D341Med (cell line): ENCODE measurements around the gene RIC3.
A peak's percentile ranks its signal among the peaks of the same experiment; 100 is the strongest.

Experiments
- DNase-seq: peaks from one replicate; pipeline ENCODE4 v3.0.0; 2012; ENCODE audit warnings: low spot score

The RIC3 gene

GRCh38 chr11:8086571-8086970 is 82.3 kb downstream of the RIC3 start:
- DNase-seq, result no peak

DNA sequence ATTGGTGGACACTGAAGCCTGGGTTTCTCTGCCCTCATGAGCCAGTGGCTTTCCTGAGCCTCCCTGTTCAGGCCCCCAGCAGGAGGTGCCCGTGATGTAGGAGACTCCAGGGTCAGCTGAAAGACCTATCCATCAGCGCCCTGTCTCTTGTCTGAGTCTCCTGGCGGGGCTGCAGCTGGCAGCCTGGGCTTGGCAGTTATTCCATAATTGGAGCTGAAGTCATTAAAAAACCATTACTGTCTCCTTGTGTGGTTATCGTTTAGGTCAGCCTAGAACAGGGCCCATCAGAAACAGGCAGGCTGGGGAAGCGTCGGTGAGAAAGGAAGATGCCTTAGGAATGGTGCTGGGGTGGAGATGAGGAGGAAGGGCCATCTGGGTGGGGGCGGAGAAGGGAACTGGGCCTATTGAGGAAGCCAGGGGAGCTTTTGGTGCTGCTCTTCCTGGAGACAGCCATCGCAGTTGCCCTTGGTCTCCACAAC is 82.8 kb downstream of the RIC3 start:
- DNase-seq, result no peak

- DNase-seq, result no peak
These were observed 83.7 kb downstream of the RIC3 start for GRCh38 chr11:8085011-8085645.

DNA sequence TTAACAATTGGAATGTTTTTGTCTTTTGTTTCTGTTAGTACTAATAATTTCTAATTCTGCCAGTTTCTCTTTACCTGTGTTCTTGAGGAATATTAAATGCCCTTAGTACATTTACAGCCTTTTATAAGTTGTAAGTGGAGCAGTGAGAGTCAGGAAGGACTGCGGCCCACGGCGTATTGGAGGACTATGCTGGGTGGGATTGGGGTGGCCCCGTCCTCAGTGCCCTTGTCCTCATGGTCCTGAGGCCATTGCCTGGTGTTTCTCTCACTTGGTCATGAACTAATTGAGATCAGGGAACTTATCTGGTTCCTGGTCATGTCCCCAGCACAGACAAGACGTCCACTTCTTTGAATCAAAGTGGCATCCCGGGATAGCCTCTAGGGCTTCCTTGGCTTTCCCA is 84.5 kb downstream of the RIC3 start:
- no peak for DNase-seq

DNA sequence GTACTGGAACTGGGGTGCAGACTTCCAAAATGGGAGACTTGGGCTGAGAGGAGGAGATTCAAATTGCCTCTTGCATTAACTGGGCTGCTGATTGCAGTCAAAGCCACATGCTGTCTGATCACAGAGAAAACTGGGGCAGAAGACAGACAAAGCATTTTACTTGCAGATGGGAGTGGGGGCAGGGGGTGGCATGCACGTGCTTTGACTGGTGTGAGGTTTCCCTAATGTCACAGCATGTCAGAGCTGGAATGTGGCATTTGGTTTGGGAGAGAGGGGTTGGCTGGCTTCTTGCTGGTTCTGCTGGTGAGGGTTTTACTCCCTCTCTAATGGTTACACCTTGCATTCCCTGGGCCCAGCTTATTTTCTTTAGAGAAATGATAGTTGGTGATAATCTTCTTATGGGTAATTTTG is 84.9 kb downstream of the RIC3 start:
- no peak for DNase-seq

DNA sequence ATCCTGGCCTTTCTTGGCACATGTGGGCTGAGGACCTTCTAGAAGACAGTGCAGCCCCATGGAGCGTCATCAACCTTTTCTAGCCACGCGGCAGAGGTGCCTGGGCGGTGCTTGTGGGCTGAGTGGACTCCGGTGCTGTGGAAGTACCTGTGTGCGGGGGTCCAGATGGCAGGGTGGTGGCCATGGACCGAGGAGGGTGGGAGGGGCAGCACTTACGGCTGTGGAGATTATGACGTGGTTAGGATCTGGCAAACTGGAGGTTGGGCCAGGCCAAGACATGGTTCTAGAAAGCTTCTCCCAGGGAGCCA is 85.8 kb downstream of the RIC3 start:
- no peak for DNase-seq

- DNase-seq, result no peak
These were observed 86.3 kb downstream of the RIC3 start for GRCh38 chr11:8082391-8083087.

DNA sequence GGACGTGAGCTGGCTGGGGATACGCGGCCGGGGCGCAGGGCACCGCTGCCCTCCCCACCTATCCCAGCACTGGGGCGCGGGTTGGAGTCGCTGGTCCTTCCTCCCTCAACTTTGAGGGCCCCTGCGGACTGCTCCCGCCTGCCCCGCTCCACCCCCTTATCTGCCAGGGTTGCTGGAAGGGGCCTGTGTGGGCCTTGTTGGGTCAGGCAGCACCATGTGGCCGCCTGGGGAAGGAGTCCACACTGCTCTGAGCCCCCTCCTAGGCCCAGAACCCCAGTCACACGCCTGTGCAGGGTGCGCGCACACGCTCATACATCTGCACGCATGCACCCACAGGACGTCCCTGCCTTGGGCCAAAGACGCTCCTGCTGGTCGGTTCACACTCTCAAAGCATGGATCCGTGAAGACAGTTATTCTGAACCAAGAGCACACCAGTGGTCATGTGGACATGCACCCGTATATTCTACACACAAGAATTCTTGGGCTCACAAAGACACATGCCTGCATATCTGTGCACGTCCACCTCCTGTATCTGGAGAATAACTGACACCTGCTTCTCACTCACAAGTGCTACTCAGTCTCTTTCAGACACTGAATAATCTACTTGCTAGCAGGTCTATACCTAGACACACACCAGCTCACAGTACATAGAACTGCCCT is 87.1 kb downstream of the RIC3 start:
- DNase-seq, result no peak

DNA sequence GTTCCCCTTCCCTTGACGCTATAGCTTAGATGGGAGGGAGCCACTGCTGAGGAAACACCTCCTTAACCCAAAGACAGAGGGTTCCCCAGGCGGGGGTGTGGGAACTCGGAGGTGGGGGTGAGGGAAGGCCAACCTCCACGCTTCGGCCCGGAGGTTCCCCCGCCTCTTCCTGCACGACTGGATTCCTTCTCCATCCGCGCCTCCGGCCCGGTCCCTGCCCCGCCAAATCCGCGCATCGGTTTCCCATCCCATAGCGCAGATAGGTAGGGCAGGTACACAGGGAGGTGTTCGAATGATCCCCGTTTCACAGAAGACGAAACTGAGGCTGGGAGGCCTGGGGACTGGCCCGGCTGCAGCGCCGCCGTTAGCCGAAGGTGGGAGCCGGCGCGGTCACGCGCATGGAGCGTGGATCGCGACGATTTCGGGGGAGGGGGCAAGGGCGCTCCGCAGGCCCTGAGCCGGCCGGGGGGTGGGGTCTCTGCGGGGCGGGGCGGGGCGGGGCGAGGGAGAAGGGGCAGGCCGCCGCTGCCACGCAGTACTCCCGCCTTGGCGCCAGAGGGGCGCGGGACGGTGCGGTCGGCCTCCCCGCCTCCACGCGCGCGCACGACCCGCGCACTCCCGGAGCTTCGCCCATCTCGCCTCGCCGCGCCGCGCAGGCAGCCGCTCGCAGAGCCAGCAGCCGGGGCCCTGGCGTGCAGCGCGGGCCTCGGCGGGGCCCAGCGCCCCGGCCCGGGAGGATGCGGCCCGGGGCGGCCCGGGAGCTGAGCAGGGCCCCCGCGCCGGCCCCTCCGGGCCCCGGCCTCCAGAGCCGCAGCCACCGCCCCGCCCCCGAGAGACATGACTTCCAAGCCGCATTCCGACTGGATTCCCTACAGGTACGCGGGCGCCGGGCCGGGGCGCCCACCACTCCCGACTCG is 87.9 kb downstream of the RIC3 start, which contains the start of gene TUB:
Gene TUB (plus strand): TSS at position 538 of the 917 bp plus-strand sequence. CDS start 300 bp downstream, at position 838.
- peak; percentile 86 for DNase-seq

GRCh38 chr11:8080069-8080670 is 88.7 kb downstream of the RIC3 start:
- DNase-seq, result no peak

DNA sequence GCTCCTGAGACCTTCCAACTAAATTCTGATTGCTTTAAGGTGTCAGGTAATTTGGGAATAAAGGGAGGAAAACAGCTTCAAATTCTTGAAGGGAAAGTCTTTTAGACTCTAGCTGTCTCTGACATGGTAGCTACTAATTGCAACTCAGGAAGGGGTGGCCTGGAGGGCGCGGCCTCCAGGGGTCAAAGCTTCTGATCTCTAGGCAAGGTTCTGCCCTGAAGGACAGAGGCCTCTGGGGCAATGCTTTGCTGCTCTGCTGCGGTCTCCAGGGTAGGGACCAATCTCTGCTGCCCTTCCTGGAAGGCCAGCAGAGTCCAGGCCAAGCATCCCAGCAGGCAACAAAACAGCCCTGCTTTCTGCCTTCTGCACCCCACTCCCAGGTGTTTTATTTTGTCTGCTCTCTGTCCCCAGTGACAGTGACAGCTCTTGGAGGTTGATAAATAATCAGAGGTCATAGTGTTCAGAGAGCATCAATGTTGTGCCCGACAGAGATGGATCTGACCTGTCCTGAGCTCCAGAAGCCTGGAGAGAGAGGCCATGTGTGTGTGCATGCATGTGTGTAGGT is 89.6 kb downstream of the RIC3 start:
- DNase-seq, result no peak

GRCh38 chr11:8075119-8075726 is 93.6 kb downstream of the RIC3 start:
- no peak for DNase-seq

- no peak for DNase-seq
These were observed 96.9 kb downstream of the RIC3 start for GRCh38 chr11:8071616-8072581.

DNA sequence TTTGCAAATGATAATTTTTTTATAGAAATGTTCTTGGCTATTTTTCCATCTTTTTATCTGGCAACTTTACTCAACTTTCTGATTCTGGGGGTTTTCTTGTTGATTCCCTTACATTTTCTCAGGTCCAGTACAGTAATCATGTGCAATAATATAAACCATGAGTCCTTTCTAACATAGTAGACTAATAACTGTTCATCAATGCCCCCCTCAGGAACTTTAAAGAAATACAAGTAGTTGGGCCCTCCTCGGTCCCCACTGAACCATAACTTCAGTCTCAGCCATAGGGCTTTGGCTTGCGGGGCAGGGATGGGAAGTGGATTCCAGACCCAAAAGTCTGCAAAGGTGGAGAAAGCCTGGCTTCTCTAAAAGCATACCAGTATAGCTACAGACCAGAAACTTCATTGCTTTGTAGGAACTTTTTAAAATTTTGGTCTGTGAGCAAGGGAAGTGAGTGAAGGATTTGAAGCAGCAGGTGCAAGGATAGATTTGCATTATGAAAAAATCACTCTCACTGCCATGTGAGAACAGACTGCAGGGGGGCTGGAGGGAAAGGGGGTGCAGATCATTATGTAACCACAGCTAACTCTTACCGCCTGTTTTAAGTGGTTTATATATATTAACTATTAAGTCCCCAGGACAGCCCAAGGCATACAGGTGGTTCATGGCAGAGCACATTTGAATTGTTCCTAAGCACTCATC is 98.3 kb downstream of the RIC3 start:
- DNase-seq, result peak; percentile 66

GRCh38 chr11:8069771-8070170 is 99.1 kb downstream of the RIC3 start:
- no peak for DNase-seq

DNA sequence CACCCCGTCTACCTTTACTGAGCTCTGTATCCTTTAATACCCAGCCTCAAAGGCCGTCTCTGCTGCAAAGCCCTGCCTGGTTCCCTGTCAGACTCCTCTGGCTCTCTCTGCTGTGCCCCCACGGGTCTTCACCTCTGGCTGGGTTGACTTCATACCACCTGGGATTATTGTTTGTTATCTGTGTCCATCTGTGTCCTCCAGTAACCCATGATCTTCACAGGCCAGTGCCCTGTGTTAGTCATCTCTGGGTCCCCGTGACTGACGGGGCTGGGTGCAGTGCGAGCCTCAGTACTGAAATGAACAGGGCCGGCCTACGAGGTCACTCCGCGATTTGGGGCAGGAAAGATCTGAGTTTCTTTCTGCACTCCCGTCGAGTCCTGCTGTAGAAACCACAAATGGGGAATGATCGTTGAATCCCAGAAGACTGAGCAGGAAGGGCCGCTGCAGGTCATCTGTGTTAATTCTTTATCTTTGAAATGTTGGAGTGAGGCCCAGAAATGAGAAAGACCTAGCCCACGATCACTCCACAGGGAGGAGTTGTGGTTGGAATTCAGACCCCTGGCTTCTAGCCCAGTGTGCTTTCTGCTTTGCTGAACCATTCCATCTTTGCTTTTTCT is 100.1 kb downstream of the RIC3 start:
- DNase-seq, result no peak

GRCh38 chr11:8067929-8068575 is 100.8 kb downstream of the RIC3 start:
- DNase-seq, result no peak

DNA sequence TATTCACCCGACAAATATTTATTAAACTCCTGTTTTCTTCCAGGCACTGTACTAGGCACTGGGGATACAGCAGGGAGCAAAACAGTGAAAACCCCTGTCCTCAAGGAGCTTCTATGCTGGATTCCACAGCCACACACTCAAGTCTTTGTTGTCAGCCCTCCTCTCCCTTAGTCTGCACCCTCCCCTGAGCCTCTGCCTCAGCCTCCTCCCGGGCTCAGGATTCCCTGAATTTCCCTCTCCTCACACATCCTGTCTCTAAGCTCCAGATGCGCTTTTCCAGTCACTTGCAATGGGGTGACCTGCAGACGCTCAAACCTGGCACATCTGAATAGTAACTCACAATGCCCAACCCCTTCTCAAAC is 101.3 kb downstream of the RIC3 start:
- DNase-seq, result no peak
